H1 (cell line): ENCODE data around the gene LZTFL1. TPM values are rescaled to one million over a fixed set of nuclear protein-coding genes. Genes with fewer than 3 reads are reported as not detected.

Experiments
- BACH1 ChIP-seq: IDR thresholded peaks from 2 replicates; pipeline ENCODE4 v1.6.1; 2012; ENCODE audit warnings: low read length, improper control_type of control experiment
- NANOG ChIP-seq: IDR thresholded peaks from 2 replicates; pipeline ENCODE4 v1.6.1; 2011; ENCODE audit warnings: low read length, low read depth, mild to moderate bottlenecking, inconsistent platforms; ENCODE audit not compliant: insufficient read depth, poor library complexity, severe bottlenecking
- RNF2 ChIP-seq: fragments of 200-900, 300-1000 bp; sonication (generic); IDR thresholded peaks from 2 replicates; pipeline ENCODE4 v1.7.1; 2016; ENCODE audit warnings: borderline replicate concordance, low read depth, mild to moderate bottlenecking, antibody characterized with exemption, low read length; ENCODE audit not compliant: poor library complexity, severe bottlenecking; ENCODE audit errors: missing control alignments
- SIN3A ChIP-seq, 2 experiments: IDR thresholded peaks in 1 of 2; conservative IDR thresholded peaks in 1 of 2; 2 replicates each; pipeline ENCODE4 v1.6.1; 2011 to 2012; ENCODE audit warnings: low read length in 2 of 2, improper control_type of control experiment in 1 of 2, low read depth in 1 of 2, mild to moderate bottlenecking in 1 of 2
- YY1 ChIP-seq: IDR thresholded peaks from 2 replicates; pipeline ENCODE4 v1.6.1; 2011; ENCODE audit warnings: low read depth, mild to moderate bottlenecking, low read length
- polyA plus RNA-seq, 7 experiments: library from polyadenylated mRNA; depleted of rRNA in 3 of 7; stranded (reverse) in 5 of 7; unstranded in 2 of 7; fragments of >200 nt in 5 of 7; fragments of 200-250 nt in 2 of 7; gene quantifications; 1 replicate in 5 of 7; 2 replicates in 1 of 7; 4 replicates in 1 of 7; pipeline versions ENCODE4 v1.2.1 to v1.2.3, GENCODE V29; 2011 to 2013; ENCODE audit warnings: missing spikeins in 2 of 7, mixed read lengths in 2 of 7
- total RNA-seq: library from RNA; stranded (reverse); fragmentation: NEBNext Ultra II Directional; extraction: Animal tissue kit (Norgen Biotek cat#: 25700); gene quantifications from 2 replicates; pipeline ENCODE4 v1.2.1, GENCODE V29; 2021

LZTFL1 gene
- total and polyA plus RNA-seq, 2 of the 8 experiments (the other 6 are each of a cell fraction or from before 2014, with no cell fraction given): 8.7 to 11.5 TPM

GRCh38 chr3:45819543-45819942 lies 22.4 kb downstream of the LZTFL1 start (continued):
- TF ChIP-seq SIN3A (conservative IDR thresholded peaks at IDR 0.05 in 1 of 2, IDR thresholded peaks at IDR 0.05 in 1 of 2; ENCODE audit: low read depth in 1 of 2, low read length in 2 of 2) (no peak), RNF2 (no peak), NANOG (no peak), YY1 (no peak), BACH1 (no peak)
